Mammary epithelial cell (primary cell): Measurements from ENCODE around the gene TAS2R19.
"Not testable (repeated sequence)": the region's sequence is repeated elsewhere in the genome, so short reads cannot be mapped to it uniquely, and the experiment has no call there.

Source experiments
- CTCF ChIP-seq, 2 donors: IDR thresholded peaks in 1 of 2; conservative IDR thresholded peaks in 1 of 2; 2 replicates each; pipeline ENCODE4 v1.5.1; 2011 to 2012; ENCODE audit warnings: inconsistent platforms in 2 of 2, low read length in 2 of 2, mild to moderate bottlenecking in 2 of 2, control low read depth in 1 of 2, low read depth in 1 of 2; ENCODE audit not compliant: insufficient read depth in 1 of 2; ENCODE audit errors: extremely low read depth in 1 of 2
- EZH2 ChIP-seq: IDR thresholded peaks from 2 replicates; pipeline ENCODE4 v1.6.1; 2012; ENCODE audit warnings: low read length, inconsistent platforms, borderline replicate concordance

- TF ChIP-seq CTCF (conservative IDR thresholded peaks at IDR 0.05 in 1 of 2, IDR thresholded peaks at IDR 0.05 in 1 of 2; ENCODE audit: extremely low read depth in 1 of 2, insufficient read depth in 1 of 2, low read depth in 1 of 2, low read length in 2 of 2); EZH2: not testable (repeated sequence)
Measured at GRCh38 chr12:11033959-11034358, 11.5 kb upstream of the TAS2R19 start.
